GM23338 (cell line): ENCODE results near the gene BCL7C. TPM values are rescaled to one million over a fixed set of nuclear protein-coding genes. Genes with fewer than 3 reads are reported as not detected.

Source experiments
- ATAC-seq: fragments of 200-7000 bp; cut with Tn5 transposase; 3 replicates; pipeline ENCODE4 v1.9.1; 2020
- DNase-seq: peaks from one replicate; pipeline ENCODE4 v3.0.0-alpha.2; 2015; ENCODE audit warnings: low spot score
- H2AFZ ChIP-seq: fragments of 200-600 bp; sonication (generic); 2 replicates; pipeline ENCODE4 v1.8.0; 2016; ENCODE audit warnings: antibody characterized with exemption, mild to moderate bottlenecking, moderate library complexity
- H3F3A ChIP-seq: fragments of 200-600 bp; sonication (generic); replicated peaks from 2 replicates; pipeline ENCODE4 v1.8.0; 2017; ENCODE audit warnings: antibody characterized with exemption, mixed run types, low read depth
- H3K27ac ChIP-seq: fragments of 200-600 bp; sonication (generic); 2 replicates; pipeline ENCODE4 v1.6.1; 2016; ENCODE audit warnings: low read depth
- H3K27me3 ChIP-seq: fragments of 200-600 bp; sonication (generic); 2 replicates; pipeline ENCODE4 v1.8.0; 2016; ENCODE audit warnings: mild to moderate bottlenecking, mixed run types, moderate library complexity; ENCODE audit not compliant: insufficient read depth
- H3K36me3 ChIP-seq: fragments of 200-600 bp; sonication (generic); 2 replicates; pipeline ENCODE4 v1.8.0; 2016; ENCODE audit warnings: mild to moderate bottlenecking; ENCODE audit not compliant: insufficient read depth
- H3K4me1 ChIP-seq: fragments of 200-600 bp; sonication (generic); 2 replicates; pipeline ENCODE4 v1.8.0; 2016; ENCODE audit warnings: mild to moderate bottlenecking, moderate library complexity; ENCODE audit not compliant: insufficient read depth
- H3K4me2 ChIP-seq: fragments of 200-600 bp; sonication (generic); 2 replicates; pipeline ENCODE4 v1.7.1; 2017; ENCODE audit warnings: mixed run types
- H3K4me3 ChIP-seq: fragments of 200-600 bp; sonication (generic); 2 replicates; pipeline ENCODE4 v1.6.1; 2016; ENCODE audit warnings: mixed run types
- H3K79me2 ChIP-seq: fragments of 200-600 bp; sonication (generic); replicated peaks from 2 replicates; pipeline ENCODE4 v1.8.0; 2017; ENCODE audit warnings: mild to moderate bottlenecking; ENCODE audit not compliant: insufficient read depth
- H3K9me2 ChIP-seq: fragments of 200-600 bp; sonication (generic); 2 replicates; pipeline ENCODE4 v1.8.0; 2017; ENCODE audit not compliant: insufficient read depth
- H4K20me1 ChIP-seq: fragments of 200-600 bp; sonication (generic); replicated peaks from 2 replicates; pipeline ENCODE4 v1.8.0; 2017; ENCODE audit warnings: mild to moderate bottlenecking; ENCODE audit not compliant: insufficient read depth
- H3K27ac Mint-ChIP-seq: 2 replicates; pipeline ENCODE4 v1.8.0; 2020; ENCODE audit warnings: inconsistent platforms, mild to moderate bottlenecking, moderate library complexity, mixed read lengths
- H3K27me3 Mint-ChIP-seq: 3 replicates; pipeline ENCODE4 v1.8.0; 2022; ENCODE audit warnings: low read depth, mild to moderate bottlenecking, moderate library complexity, mixed read lengths, inconsistent platforms; ENCODE audit not compliant: insufficient read depth, poor library complexity
- H3K36me3 Mint-ChIP-seq: 3 replicates; pipeline ENCODE4 v1.8.0; 2021; ENCODE audit warnings: low read depth, mild to moderate bottlenecking, inconsistent platforms, moderate library complexity, mixed read lengths
- H3K4me1 Mint-ChIP-seq: 3 replicates; pipeline ENCODE4 v1.8.0; 2020; ENCODE audit warnings: mild to moderate bottlenecking, inconsistent platforms, mixed read lengths
- H3K4me3 Mint-ChIP-seq: 3 replicates; pipeline ENCODE4 v1.8.0; 2021; ENCODE audit warnings: moderate library complexity, mild to moderate bottlenecking, inconsistent platforms, mixed read lengths
- H3K9me3 Mint-ChIP-seq: 3 replicates; pipeline ENCODE4 v1.8.0; 2020; ENCODE audit warnings: moderate library complexity, mild to moderate bottlenecking, inconsistent platforms, mixed read lengths
- ETS1 ChIP-seq: IDR thresholded peaks from 2 replicates; pipeline ENCODE4 v1.6.1; 2016; ENCODE audit warnings: antibody characterized with exemption
- EZH2 ChIP-seq: fragments of 200-600 bp; sonication (generic); IDR thresholded peaks from one replicate; pipeline ENCODE4 v1.8.0; 2017; ENCODE audit warnings: antibody characterized with exemption, mild to moderate bottlenecking, low read depth; ENCODE audit not compliant: unreplicated experiment
- EZH2phosphoT487 ChIP-seq: fragments of 200-600 bp; sonication (generic); IDR thresholded peaks from one replicate; pipeline ENCODE4 v1.8.1; 2018; ENCODE audit warnings: antibody characterized with exemption; ENCODE audit not compliant: unreplicated experiment
- JUNB ChIP-seq: IDR thresholded peaks from one replicate; pipeline ENCODE4 v1.6.1; 2016; ENCODE audit warnings: antibody characterized with exemption; ENCODE audit not compliant: unreplicated experiment
- STAT1 ChIP-seq: IDR thresholded peaks from one replicate; pipeline ENCODE4 v1.6.1; 2016; ENCODE audit warnings: antibody characterized with exemption; ENCODE audit not compliant: unreplicated experiment
- ZNF114 ChIP-seq: fragments of 250-450 bp; sonication (Bioruptor Pico); IDR thresholded peaks from 2 replicates; pipeline ENCODE4 v1.5.0; 2020; ENCODE audit warnings: mild to moderate bottlenecking, moderate library complexity
- ZNF462 ChIP-seq: fragments of 250-450 bp; sonication (Bioruptor Pico); IDR thresholded peaks from 2 replicates; pipeline ENCODE4 v1.5.0; 2020; ENCODE audit warnings: mild to moderate bottlenecking, moderate library complexity
- polyA plus RNA-seq: library from polyadenylated mRNA; unstranded; fragments of >200 nt; fragmentation: Nextera tagmentation; extraction: Ambion mirVana; gene quantifications from 2 replicates; pipeline ENCODE4 v1.2.1, GENCODE V29; 2016
- total RNA-seq: library from RNA; depleted of rRNA; stranded (reverse); fragments of >200 nt; shearing (Covaris generic); gene quantifications from 2 replicates; pipeline ENCODE4 v1.2.3, GENCODE V29; 2014

The BCL7C gene
- total and polyA plus RNA-seq, 2 experiments from 2014 or later = 17.5 to 22.1 TPM

GRCh38 chr16:30843501-30843900 lies 50.4 kb downstream of the BCL7C start:
- Histone ChIP-seq H3K27ac (no peak overlapping the region), H3K79me2 (no peaks in the 10 kb centered on the region), H3K36me3 (no peaks in the 10 kb centered on the region), H4K20me1 (no peaks in the 10 kb centered on the region), H3K9me2 (no peaks in the 10 kb centered on the region), H3K4me1 (no peaks in the 10 kb centered on the region), H2AFZ (no peak overlapping the region), H3F3A (0 out of 2 replicates have a peak, but pooled peaks cover 3% of the 10 kb centered on the region), H3K27me3 (no peaks in the 10 kb centered on the region), H3K4me2 (no peak overlapping the region), H3K4me3 (no peak overlapping the region)
- no peak for DNase-seq
- no peak overlapping the region for H3K27ac Mint-ChIP-seq
- H3K4me3 Mint-ChIP-seq = no peak overlapping the region
- H3K4me1 Mint-ChIP-seq = peaks cover 11% of the 10 kb centered on the region
- peaks cover 13% of the 10 kb centered on the region for H3K9me3 Mint-ChIP-seq
- H3K27me3 Mint-ChIP-seq = peaks cover 7% of the 10 kb centered on the region
- TF ChIP-seq EZH2 (no peak), ZNF462 (CRISPR knock-in tag) (no peak), EZH2phosphoT487 (no peak), STAT1 (no peak), JUNB (no peak), ETS1 (no peak), ZNF114 (CRISPR knock-in tag) (no peak)
- peaks cover 2% of the 10 kb centered on the region; the same call in 1 of the 3 replicates for H3K36me3 Mint-ChIP-seq
- no peak for ATAC-seq
